Activated T-cell treated with anti-CD3 and anti-CD28 coated beads, Interleukin-2, amount 50 U/mL, for 72 hours (primary cell): Measurements from ENCODE around the gene TMC3. TPM values are rescaled to one million over a fixed set of nuclear protein-coding genes. Genes with fewer than 3 reads are reported as not detected.

ENCODE experiments used
- ATAC-seq, 2 donors: fragments of 150-1000 bp; cut with Tn5 transposase; replicated peaks in 1 of 2; 2 replicates each; pipeline ENCODE4 v1.10.0; 2021; ENCODE audit warnings: moderate library complexity in 2 of 2, mild to moderate bottlenecking in 1 of 2
- DNase-seq, 2 donors: peaks; one replicate each; pipeline ENCODE4 v3.0.0; 2021 to 2022; ENCODE audit warnings: mixed read lengths in 1 of 2
- H3K27ac Mint-ChIP-seq: one replicate; pipeline ENCODE4 v1.8.0; 2022; ENCODE audit warnings: mild to moderate bottlenecking, moderate library complexity, mixed read lengths
- H3K27me3 Mint-ChIP-seq: one replicate; pipeline ENCODE4 v1.8.0; 2022; ENCODE audit warnings: low read depth, mixed read lengths
- H3K36me3 Mint-ChIP-seq, 2 donors: one replicate each; pipeline ENCODE4 v1.8.0; 2022; ENCODE audit warnings: mixed read lengths in 2 of 2, mild to moderate bottlenecking in 1 of 2; ENCODE audit not compliant: insufficient read depth in 2 of 2
- H3K4me1 Mint-ChIP-seq: one replicate; pipeline ENCODE4 v1.8.0; 2022; ENCODE audit warnings: low read depth, mixed read lengths
- H3K4me3 Mint-ChIP-seq, 2 donors: one replicate each; pipeline ENCODE4 v1.8.0; 2022; ENCODE audit warnings: mild to moderate bottlenecking in 2 of 2, mixed read lengths in 2 of 2, moderate library complexity in 2 of 2
- H3K9me3 Mint-ChIP-seq, 2 donors: one replicate each; pipeline ENCODE4 v1.8.0; 2022; ENCODE audit warnings: mixed read lengths in 2 of 2
- total RNA-seq, 2 donors: library from RNA; stranded (reverse); gene quantifications; one replicate each; pipeline ENCODE4 v1.2.3, GENCODE V29; 2022

TMC3 gene
- total RNA-seq, 2 donors from 2014 or later: not detected

- H3K27ac Mint-ChIP-seq: no peak overlapping the region
- no peaks in the 10 kb centered on the region for H3K27me3 Mint-ChIP-seq
- H3K36me3 Mint-ChIP-seq: no peaks in the 10 kb centered on the region
- no peak overlapping the region for H3K4me3 Mint-ChIP-seq
- no peaks in the 10 kb centered on the region for H3K4me1 Mint-ChIP-seq
- H3K9me3 Mint-ChIP-seq: peaks cover 0 to 3% of the 10 kb centered on the region in 2 donors
- ATAC-seq: no peak
- no peak for DNase-seq
Measured at GRCh38 chr15:81378443-81378842, 4.4 kb upstream of the TMC3 start.

GRCh38 chr15:81377871-81378270 lies 3.9 kb upstream of the TMC3 start:
- H3K4me1 Mint-ChIP-seq: no peaks in the 10 kb centered on the region
- H3K36me3 Mint-ChIP-seq: no peaks in the 10 kb centered on the region
- no peak for ATAC-seq
- DNase-seq: no peak
- no peaks in the 10 kb centered on the region for H3K27me3 Mint-ChIP-seq
- no peak overlapping the region for H3K4me3 Mint-ChIP-seq
- H3K27ac Mint-ChIP-seq: no peak overlapping the region
- H3K9me3 Mint-ChIP-seq: peaks cover 0 to 3% of the 10 kb centered on the region in 2 donors

- Mint-ChIP-seq H3K4me1 (no peaks in the 10 kb centered on the region), H3K9me3 (peaks cover 0 to 3% of the 10 kb centered on the region in 2 donors), H3K36me3 (no peaks in the 10 kb centered on the region), H3K27ac (no peak overlapping the region), H3K4me3 (no peak overlapping the region), H3K27me3 (no peaks in the 10 kb centered on the region)
- DNase-seq (no peak), ATAC-seq (no peak)
Measured at GRCh38 chr15:81376231-81376630, 2.2 kb upstream of the TMC3 start.

GRCh38 chr15:81375461-81375860 lies 1.4 kb upstream of the TMC3 start:
- no peak for DNase-seq
- H3K4me3 Mint-ChIP-seq: no peak overlapping the region
- H3K36me3 Mint-ChIP-seq: no peaks in the 10 kb centered on the region
- no peak for ATAC-seq
- H3K27me3 Mint-ChIP-seq: no peaks in the 10 kb centered on the region
- no peak overlapping the region for H3K27ac Mint-ChIP-seq
- H3K4me1 Mint-ChIP-seq: no peaks in the 10 kb centered on the region
- no peaks in the 10 kb centered on the region for H3K9me3 Mint-ChIP-seq

GRCh38 chr15:81373176-81373575 lies 837 bp downstream of the TMC3 start:
- H3K4me3 Mint-ChIP-seq: no peak overlapping the region
- no peaks in the 10 kb centered on the region for H3K36me3 Mint-ChIP-seq
- ATAC-seq: no peak
- H3K4me1 Mint-ChIP-seq: no peaks in the 10 kb centered on the region
- H3K9me3 Mint-ChIP-seq: no peaks in the 10 kb centered on the region
- H3K27me3 Mint-ChIP-seq: no peaks in the 10 kb centered on the region
- DNase-seq: no peak
- H3K27ac Mint-ChIP-seq: no peak overlapping the region

GRCh38 chr15:81372575-81372974 lies 1.4 kb downstream of the TMC3 start:
- no peaks in the 10 kb centered on the region for H3K4me1 Mint-ChIP-seq
- H3K9me3 Mint-ChIP-seq: no peaks in the 10 kb centered on the region
- no peaks in the 10 kb centered on the region for H3K36me3 Mint-ChIP-seq
- H3K4me3 Mint-ChIP-seq: no peak overlapping the region
- H3K27ac Mint-ChIP-seq: no peak overlapping the region
- ATAC-seq: no peak
- DNase-seq: no peak
- no peaks in the 10 kb centered on the region for H3K27me3 Mint-ChIP-seq

- Mint-ChIP-seq H3K4me1 (no peaks in the 10 kb centered on the region), H3K27ac (no peak overlapping the region), H3K4me3 (no peak overlapping the region), H3K9me3 (no peaks in the 10 kb centered on the region), H3K27me3 (no peaks in the 10 kb centered on the region), H3K36me3 (no peaks in the 10 kb centered on the region)
- ATAC-seq (no peak), DNase-seq (no peak)
Measured at GRCh38 chr15:81363718-81364500, 10.1 kb downstream of the TMC3 start.

- H3K4me3 Mint-ChIP-seq: no peak overlapping the region
- ATAC-seq: no peak
- H3K4me1 Mint-ChIP-seq: no peaks in the 10 kb centered on the region
- H3K27me3 Mint-ChIP-seq: no peaks in the 10 kb centered on the region
- DNase-seq: no peak
- H3K9me3 Mint-ChIP-seq: no peaks in the 10 kb centered on the region
- H3K36me3 Mint-ChIP-seq: no peaks in the 10 kb centered on the region
- no peak overlapping the region for H3K27ac Mint-ChIP-seq
Measured at GRCh38 chr15:81363276-81363675, 10.7 kb downstream of the TMC3 start.

GRCh38 chr15:81362790-81363189 lies 11.2 kb downstream of the TMC3 start:
- Mint-ChIP-seq H3K9me3 (no peaks in the 10 kb centered on the region), H3K27me3 (no peaks in the 10 kb centered on the region), H3K36me3 (no peaks in the 10 kb centered on the region), H3K4me3 (no peak overlapping the region), H3K27ac (no peak overlapping the region), H3K4me1 (no peaks in the 10 kb centered on the region)
- ATAC-seq (no peak), DNase-seq (no peak)

- Mint-ChIP-seq H3K27me3 (no peaks in the 10 kb centered on the region), H3K36me3 (no peaks in the 10 kb centered on the region), H3K27ac (no peak overlapping the region), H3K4me1 (no peaks in the 10 kb centered on the region), H3K4me3 (no peak overlapping the region), H3K9me3 (no peaks in the 10 kb centered on the region)
- no peak for ATAC-seq
- DNase-seq: no peak
Measured at GRCh38 chr15:81361891-81362290, 12.1 kb downstream of the TMC3 start.

GRCh38 chr15:81360491-81360890 lies 13.5 kb downstream of the TMC3 start:
- Mint-ChIP-seq H3K27ac (no peak overlapping the region), H3K4me1 (no peaks in the 10 kb centered on the region), H3K27me3 (no peaks in the 10 kb centered on the region), H3K36me3 (no peaks in the 10 kb centered on the region), H3K9me3 (no peaks in the 10 kb centered on the region), H3K4me3 (no peak overlapping the region)
- DNase-seq (no peak), ATAC-seq (no peak)

- Mint-ChIP-seq H3K27ac (no peak overlapping the region), H3K4me1 (no peaks in the 10 kb centered on the region), H3K9me3 (no peaks in the 10 kb centered on the region), H3K36me3 (no peaks in the 10 kb centered on the region), H3K27me3 (no peaks in the 10 kb centered on the region), H3K4me3 (no peak overlapping the region)
- no peak for ATAC-seq
- no peak for DNase-seq
Measured at GRCh38 chr15:81358248-81358647, 15.8 kb downstream of the TMC3 start.

GRCh38 chr15:81357180-81357686 lies 16.8 kb downstream of the TMC3 start:
- no peaks in the 10 kb centered on the region for H3K4me1 Mint-ChIP-seq
- H3K36me3 Mint-ChIP-seq: no peaks in the 10 kb centered on the region
- no peak overlapping the region for H3K4me3 Mint-ChIP-seq
- DNase-seq (no peak), ATAC-seq (no peak)
- no peaks in the 10 kb centered on the region for H3K9me3 Mint-ChIP-seq
- H3K27me3 Mint-ChIP-seq: no peaks in the 10 kb centered on the region
- no peak overlapping the region for H3K27ac Mint-ChIP-seq

- no peaks in the 10 kb centered on the region for H3K4me1 Mint-ChIP-seq
Measured at GRCh38 chr15:81356252-81356651, 17.8 kb downstream of the TMC3 start.

More at GRCh38 chr15:81356252-81356651, 17.8 kb downstream of the TMC3 start:
- no peaks in the 10 kb centered on the region for H3K36me3 Mint-ChIP-seq
- no peaks in the 10 kb centered on the region for H3K9me3 Mint-ChIP-seq
- H3K27me3 Mint-ChIP-seq: no peaks in the 10 kb centered on the region
- no peak for DNase-seq
- no peak for ATAC-seq
- H3K27ac Mint-ChIP-seq: no peak overlapping the region
- no peak overlapping the region for H3K4me3 Mint-ChIP-seq
